ENCODE measurements around the gene MLST8.

DNA sequence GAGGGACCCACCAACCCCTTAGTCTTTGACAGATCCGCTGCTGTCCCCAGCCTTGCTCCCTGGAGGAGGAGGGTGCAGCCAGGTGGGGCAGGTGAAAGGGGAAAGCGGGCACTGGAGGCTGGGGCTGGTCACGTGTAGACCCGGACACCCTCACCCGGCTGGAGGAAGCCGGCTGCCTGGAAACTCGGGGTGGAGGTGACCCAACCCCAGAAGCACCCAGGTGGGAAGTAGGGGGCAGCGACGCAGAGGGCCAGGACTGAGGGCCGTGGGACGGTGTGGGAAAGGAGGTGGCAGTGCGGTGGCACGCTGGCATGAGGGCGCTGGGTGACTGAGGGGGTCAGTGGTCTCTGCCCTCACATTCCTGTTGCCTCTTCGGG lies 47.0 kb upstream of the MLST8 start:
- TF ChIP-seq POLR2A (IDR thresholded peaks at IDR 0.05; ENCODE audit: borderline replicate concordance, extremely low read depth, insufficient read depth, insufficient read length) (no peak), SIN3A (IDR thresholded peaks at IDR 0.05; ENCODE audit: low read depth) (no peak), ELF1 (IDR thresholded peaks at IDR 0.05; ENCODE audit: borderline replicate concordance, low read depth) (no peak), TCF7L2 (IDR thresholded peaks at IDR 0.05; ENCODE audit: borderline replicate concordance, extremely low read depth, insufficient read depth, insufficient read length) (no peak), JUND (IDR thresholded peaks at IDR 0.05) (no peak), EZH2phosphoT487 (IDR thresholded peaks at IDR 0.05; ENCODE audit: borderline replicate concordance) (no peak)
- TF ChIP-seq, protein P1, sequence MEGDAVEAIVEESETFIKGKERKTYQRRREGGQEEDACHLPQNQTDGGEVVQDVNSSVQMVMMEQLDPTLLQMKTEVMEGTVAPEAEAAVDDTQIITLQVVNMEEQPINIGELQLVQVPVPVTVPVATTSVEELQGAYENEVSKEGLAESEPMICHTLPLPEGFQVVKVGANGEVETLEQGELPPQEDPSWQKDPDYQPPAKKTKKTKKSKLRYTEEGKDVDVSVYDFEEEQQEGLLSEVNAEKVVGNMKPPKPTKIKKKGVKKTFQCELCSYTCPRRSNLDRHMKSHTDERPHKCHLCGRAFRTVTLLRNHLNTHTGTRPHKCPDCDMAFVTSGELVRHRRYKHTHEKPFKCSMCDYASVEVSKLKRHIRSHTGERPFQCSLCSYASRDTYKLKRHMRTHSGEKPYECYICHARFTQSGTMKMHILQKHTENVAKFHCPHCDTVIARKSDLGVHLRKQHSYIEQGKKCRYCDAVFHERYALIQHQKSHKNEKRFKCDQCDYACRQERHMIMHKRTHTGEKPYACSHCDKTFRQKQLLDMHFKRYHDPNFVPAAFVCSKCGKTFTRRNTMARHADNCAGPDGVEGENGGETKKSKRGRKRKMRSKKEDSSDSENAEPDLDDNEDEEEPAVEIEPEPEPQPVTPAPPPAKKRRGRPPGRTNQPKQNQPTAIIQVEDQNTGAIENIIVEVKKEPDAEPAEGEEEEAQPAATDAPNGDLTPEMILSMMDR (IDR thresholded peaks at IDR 0.05 in 2 of 3, conservative IDR thresholded peaks at IDR 0.05 in 1 of 3; ENCODE audit: borderline replicate concordance in 1 of 3, insufficient read depth in 1 of 3, low read depth in 2 of 3, low read length in 2 of 3): no peak
